22Rv1 (cell line): ENCODE data around the gene ASIC3.

Experiments used
- H3K27ac ChIP-seq: fragments of 450-650 bp; 2 replicates; pipeline ENCODE4 v1.5.1; 2017
- ZFX ChIP-seq: fragments of 450-650 bp; IDR thresholded peaks from 2 replicates; pipeline ENCODE4 v1.6.1; 2017; ENCODE audit warnings: antibody characterized with exemption, borderline replicate concordance
- TF ChIP-seq, protein P1 (sequence below): fragments of 450-650 bp; IDR thresholded peaks from 2 replicates; pipeline ENCODE4 v1.5.1; 2017; ENCODE audit warnings: mild to moderate bottlenecking

Gene ASIC3

DNA sequence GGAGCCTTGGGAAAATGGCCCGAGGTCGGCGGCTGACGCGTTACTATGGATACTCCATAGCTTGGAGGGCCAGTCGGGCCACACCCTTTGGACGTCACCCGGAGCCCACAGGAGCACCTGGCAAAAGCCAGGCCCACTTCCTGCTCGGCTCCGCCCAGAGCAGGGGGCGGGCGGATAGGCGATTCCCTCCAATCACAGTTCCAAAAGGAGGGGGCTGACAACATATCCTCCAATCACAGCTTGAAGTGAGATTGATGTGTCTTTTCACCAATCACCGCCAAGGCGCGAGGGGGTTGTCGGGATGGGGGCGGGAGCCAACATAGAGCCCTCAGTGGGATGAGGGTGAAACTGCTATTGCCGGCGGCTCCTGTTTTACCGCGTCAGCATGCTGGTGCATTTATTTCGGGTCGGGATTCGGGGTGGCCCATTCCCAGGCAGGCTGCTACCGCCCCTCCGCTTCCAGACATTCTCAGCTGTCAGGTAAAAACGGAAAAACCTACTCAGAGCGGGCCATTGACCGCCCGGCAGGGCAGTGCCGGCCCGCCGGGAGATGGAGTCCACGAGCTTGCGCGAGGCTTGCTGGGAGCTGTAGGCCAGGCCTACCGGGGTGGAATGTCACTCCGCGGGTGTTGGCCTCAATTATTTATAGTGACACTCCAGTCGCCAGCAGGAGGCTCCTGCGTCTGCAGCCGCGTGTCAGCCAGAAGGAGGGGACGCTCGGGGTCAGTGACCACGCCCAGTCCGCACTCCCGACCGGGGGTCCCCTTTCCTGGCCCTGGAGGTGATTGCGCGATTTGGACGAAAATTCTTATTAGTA, 20.0 kb upstream of the ASIC3 start, which contains the start of gene ABCB8:
Gene ABCB8, plus strand, starts transcription at position 320 of the 817 bp plus-strand sequence. Its CDS starts 66 bp downstream, at position 386.
- TF ChIP-seq, protein P1, sequence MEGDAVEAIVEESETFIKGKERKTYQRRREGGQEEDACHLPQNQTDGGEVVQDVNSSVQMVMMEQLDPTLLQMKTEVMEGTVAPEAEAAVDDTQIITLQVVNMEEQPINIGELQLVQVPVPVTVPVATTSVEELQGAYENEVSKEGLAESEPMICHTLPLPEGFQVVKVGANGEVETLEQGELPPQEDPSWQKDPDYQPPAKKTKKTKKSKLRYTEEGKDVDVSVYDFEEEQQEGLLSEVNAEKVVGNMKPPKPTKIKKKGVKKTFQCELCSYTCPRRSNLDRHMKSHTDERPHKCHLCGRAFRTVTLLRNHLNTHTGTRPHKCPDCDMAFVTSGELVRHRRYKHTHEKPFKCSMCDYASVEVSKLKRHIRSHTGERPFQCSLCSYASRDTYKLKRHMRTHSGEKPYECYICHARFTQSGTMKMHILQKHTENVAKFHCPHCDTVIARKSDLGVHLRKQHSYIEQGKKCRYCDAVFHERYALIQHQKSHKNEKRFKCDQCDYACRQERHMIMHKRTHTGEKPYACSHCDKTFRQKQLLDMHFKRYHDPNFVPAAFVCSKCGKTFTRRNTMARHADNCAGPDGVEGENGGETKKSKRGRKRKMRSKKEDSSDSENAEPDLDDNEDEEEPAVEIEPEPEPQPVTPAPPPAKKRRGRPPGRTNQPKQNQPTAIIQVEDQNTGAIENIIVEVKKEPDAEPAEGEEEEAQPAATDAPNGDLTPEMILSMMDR: peak; percentile 84
- no peak for TF ChIP-seq ZFX
- H3K27ac ChIP-seq: peak within 1 kb of the TSS; percentile 77

DNA sequence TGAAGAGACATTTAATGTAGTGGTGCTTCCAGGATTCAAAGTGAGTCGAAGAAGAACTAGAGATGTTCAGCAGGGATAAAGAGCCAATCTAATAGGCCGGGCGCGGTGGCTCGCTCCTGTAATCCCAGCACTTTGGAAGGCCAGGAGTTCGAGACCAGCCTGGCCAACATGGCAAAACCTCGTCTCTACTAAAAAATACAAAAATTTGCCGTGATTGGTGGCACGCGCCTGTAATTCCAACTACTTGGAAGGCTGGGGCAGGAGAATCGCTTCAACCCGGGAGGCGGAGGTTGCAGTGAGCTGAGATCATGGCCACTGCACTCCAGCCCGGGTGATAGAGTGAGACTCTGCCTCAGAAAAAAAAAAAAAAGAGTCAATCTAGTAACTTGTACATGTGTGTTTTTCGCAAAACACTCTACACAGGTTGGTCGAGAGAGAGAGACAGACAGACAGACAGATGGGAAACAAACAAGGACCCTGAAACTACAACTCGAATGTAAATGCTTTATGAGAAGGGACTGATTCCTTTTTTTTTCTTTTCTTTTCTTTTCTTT, 19.3 kb upstream of the ASIC3 start:
- TF ChIP-seq ZFX: no peak
- TF ChIP-seq, protein P1: peak; percentile 61
- peak overlapping the region; percentile 77 for H3K27ac ChIP-seq

DNA sequence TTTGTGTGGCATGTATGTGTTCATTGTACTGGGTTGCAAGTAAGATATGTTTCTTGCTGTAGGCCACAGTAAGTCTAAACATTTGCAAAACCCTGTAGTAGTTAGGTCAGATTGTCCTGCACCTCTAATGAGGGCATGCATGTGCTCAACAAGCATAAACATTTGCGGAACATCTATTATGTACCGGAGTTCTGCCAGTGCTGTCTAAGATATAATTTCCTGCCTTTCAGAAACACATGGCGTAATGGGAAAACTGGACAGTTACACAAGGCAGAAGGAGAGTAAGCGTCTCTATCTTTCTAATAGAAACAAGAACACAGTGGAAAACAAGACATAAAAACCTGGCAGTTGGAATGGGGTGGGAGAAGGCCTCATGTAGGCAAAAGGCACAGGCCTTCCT, 17.3 kb upstream of the ASIC3 start:
- no peak for TF ChIP-seq ZFX
- TF ChIP-seq, protein P1: no peak
- no peak overlapping the region for H3K27ac ChIP-seq

DNA sequence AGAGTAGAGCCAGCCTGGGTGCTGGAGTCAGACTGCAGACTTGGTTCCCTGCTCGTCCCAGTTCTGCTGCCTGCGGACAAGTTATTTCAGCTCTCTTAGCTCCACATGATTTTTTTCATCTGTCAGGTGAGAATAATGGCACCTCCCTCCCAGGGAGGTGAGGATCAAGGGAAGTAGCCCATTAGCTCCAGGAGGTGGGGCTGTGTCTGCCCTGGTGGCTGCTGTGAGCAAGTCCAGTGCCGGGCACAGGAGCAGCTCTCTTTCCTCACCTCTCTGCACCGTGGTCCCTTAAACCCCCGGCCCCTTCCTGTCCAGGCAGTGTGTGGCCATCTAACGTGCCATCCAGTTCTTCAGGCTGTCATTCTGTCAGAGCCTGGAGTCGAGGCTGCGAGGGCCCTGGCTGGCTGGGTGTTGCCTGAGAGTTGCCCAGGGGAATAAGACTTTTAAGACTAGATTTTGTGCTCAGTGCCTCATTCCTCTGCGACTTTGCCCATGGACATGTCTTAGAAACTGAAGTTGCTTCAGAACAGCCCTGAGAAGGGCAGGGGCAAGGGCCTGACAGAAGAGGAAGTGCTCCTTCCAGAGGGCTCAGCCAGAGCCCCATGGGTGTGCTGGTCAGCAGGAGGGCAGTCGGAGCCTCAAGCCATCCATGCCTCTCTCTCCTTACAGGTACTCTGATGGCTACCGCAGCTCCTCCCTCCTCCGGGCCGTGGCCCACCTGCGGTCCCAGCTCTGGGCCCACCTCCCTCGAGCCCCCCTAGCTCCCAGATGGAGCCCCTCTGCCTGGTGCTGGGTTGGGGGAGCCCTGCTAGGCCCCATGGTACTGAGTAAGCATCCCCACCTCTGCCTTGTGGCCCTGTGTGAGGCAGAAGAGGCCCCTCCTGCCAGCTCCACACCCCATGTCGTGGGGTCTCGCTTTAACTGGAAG, 15.1 kb upstream of the ASIC3 start:
- TF ChIP-seq, protein P1: no peak
- no peak for TF ChIP-seq ZFX
- no peak overlapping the region for H3K27ac ChIP-seq

DNA sequence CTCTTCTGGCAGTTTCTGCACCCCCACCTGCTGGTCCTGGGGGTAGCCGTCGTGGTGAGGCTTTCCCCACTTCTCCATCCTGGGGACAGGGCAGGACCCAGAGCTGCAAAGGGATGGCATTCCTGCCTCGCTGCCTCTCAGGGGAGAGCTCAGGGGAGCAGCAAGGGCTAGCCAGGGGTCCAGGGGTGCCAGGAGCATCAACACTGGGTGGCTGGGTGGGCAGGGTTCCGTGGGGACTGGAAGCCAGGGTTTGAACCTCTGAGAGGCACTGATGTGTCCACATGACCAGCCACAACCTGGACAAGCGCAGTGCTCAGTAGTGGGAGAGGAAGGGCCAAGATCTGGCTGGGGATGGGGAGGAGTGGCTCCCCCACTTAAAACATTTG, 14.5 kb upstream of the ASIC3 start:
- no peak for TF ChIP-seq ZFX
- TF ChIP-seq, protein P1: no peak
- no peak overlapping the region for H3K27ac ChIP-seq

DNA sequence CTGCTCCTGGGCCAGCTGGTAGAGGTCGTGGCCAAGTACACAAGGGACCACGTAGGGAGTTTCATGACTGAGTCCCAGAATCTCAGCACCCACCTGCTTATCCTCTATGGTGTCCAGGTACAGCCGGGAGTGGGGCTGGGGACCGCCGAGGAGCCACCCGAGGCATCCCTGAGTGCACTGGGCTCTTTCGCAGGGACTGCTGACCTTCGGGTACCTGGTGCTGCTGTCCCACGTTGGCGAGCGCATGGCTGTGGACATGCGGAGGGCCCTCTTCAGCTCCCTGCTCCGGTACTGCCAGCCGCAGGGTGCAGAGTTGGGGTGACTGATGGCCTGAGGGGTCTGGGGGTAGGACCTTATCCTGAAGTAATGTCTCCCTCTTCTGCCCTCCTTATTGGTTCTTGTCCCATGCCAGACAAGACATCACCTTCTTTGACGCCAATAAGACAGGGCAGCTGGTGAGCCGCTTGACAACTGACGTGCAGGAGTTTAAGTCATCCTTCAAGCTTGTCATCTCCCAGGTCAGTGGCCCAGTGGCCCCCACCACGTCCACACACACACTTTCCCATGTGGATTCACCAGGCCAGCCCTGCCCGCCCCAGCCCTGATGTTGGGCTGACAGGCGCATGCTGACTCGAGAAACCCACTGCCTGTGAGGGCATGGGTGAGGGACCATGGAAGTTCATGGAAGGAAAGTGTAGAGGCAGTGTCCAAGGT, 13.9 kb upstream of the ASIC3 start:
- TF ChIP-seq, protein P1: no peak
- no peak for TF ChIP-seq ZFX
- no peak overlapping the region for H3K27ac ChIP-seq
